ENCODE measurements around the gene MN1. TPM values are rescaled to one million over a fixed set of nuclear protein-coding genes. Genes with fewer than 3 reads are reported as not detected.

The MN1 gene
- polyA plus RNA-seq (ENCODE audit: insufficient read length) = 17.7 TPM

- peak; percentile 76 for DNase-seq
These were observed at the start of gene MN1 for GRCh38 chr22:27801616-27802345. MN1 (minus strand) TSS chr22:27801756; CDS start chr22:27800543, 1,213 bp downstream.

- peak; percentile 56 for DNase-seq
These were observed 48.5 kb upstream of the MN1 start for GRCh38 chr22:27850000-27850521.

DNA sequence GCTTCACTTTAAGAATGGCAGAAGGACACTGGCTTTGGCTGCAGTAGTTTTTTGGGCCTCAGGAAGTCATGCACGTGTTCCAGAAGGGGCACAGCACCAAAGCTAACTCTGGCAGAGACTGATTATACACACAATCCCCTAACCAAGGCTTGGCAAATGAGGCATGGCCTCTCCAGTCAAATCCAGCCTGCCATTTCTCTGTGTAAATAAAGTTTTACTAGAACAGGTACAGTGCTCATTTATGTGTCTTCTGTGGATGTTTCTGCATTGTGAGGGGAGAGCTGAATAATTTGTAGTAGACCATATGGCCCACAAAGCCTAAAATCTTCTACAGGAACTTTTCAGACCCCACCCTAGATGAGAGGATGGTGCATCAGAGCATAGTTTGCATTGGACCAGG is 46.4 kb upstream of the MN1 start:
- DNase-seq = no peak

DNA sequence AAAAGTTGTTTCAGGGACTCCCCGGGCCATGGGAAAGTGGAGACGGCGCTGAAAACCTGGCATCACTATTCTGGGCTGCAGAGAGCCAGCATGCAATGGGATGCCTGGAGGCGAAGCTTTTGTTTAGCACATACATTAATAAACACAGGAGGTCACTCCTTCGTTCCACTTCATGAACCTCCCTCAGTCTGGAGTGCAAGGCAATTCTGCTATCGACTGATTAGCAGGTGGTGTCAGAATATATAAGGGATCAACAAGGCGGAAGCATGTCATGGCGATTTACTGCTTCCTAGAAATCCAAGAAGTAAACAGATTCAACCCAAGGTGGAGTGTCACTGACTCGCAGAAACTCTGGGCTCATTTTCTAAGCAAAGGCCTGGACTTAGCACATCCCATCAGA is 45.4 kb upstream of the MN1 start:
- no peak for DNase-seq

- no peak for DNase-seq
These were observed 44.7 kb upstream of the MN1 start for GRCh38 chr22:27846248-27846757.

DNA sequence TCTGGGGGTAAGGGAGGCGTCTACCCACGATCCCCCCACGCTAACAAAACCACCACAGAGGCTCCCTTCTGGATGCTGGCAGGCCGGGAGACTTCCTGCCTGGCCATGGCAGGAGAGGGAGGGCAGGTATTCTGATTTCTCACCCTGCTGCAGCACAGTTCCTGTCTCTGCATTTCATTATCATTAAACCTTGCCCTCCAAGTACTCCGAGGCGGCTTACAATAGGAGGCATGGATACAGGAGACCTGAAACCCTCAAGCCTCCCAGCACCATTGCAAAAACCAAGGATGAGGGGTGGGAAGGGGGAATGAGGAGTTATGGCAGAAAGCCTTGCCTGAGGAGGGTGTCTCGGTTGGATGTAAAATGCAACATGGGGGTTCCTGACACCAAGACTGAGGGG is 44.1 kb upstream of the MN1 start:
- no peak for DNase-seq

DNA sequence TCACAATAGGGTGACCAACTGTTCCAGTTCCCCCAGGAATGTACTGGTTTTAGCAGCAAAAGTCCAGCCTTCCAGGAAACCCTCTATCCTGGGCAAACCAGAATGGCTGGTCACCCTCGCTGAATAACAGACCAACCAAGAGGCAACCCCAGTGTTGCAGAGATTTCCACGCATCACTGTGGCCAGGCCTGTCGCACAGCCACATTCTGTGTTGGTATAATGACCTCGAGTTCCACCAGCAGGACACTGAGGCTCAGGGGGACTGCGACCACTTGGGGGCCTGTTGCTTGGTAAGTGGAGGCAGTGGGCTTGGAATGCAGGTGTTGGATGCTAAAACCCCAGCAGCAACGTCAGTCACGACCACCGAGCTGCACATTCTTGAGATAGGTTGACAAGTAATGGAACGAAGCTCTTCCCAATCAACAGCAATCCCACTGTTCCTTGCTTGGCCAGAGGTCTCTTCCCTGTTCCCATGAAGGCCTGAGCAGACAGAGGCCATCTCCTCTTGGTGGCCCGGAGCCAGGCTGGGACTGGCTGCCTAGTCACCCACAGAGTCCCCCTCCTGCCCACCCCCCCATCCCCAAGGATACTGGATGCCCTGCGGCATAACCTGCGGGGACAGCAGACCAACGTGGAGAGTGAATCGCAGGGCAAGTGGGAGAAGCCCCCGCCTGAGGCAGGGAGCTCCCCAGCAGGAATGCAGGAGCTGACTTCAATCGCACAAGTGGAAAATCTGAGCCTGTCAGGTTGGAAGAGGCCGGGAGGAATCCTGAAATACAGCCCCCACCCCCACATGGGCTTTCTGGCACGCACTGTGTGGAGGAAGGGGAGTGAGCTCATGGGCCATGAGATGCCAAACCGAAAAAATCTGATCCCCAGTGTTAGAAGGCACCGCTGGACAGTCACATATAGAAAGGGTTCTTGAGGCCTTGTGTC is 43.4 kb upstream of the MN1 start:
- peak; percentile 79 for DNase-seq

DNA sequence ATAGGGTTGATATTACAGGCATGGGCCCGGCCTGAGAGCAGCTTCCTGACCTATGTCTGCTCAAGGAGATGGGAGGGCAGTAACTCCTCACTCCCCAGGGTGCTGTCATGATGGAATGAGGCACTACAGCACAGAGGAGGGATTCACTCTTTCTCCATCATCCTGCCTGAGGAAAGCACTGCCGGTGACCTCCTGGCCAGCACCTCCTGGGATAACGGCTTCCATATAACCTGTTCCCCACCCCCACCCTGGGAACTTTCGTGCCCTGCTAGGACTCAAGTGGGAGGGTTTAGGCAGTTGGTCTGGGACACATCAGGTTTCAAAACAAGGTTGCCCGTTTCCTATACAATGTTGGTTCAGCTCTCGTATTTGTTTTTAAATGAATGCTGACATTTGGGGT is 42.7 kb upstream of the MN1 start:
- DNase-seq = no peak

GRCh38 chr22:27843441-27843840 is 41.9 kb upstream of the MN1 start:
- no peak for DNase-seq

DNA sequence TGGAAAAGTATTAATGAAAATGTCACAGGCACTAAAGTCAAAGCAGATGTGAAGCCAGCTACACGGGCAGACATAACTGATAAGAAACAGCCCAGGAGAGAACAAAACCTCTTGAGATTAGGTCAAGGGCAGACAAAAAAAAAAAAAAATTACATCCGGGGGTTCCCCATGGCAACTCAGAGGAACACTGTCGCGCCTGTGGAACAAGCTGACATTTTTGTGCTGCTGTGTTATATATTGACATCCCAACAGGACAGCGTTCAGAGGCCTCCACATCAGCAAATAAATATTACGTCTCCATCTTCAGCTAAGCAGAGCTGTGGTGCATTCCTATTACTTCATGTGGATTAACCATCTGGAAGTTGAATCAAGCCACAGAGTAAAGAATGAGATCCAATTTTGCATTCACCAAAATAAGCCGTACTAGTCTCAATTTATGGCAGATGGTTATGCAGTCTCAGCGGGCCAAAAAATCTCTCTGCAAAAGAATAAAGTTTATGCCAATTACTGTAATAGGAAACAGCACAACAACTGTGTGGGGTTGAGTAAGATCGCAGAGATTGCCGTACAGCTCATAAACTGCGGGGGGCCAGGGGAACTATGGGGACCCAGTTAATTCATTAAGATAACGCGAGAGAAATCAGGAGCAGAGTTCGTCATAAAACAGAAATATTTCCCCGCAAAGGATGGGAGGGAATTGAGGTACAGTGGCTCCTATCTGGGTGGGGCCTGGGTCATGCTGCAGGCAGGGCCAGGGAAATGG is 41.3 kb upstream of the MN1 start:
- DNase-seq = peak; percentile 58

GRCh38 chr22:27842201-27842600 is 40.6 kb upstream of the MN1 start:
- no peak for DNase-seq

GRCh38 chr22:27840436-27840835 is 38.9 kb upstream of the MN1 start:
- no peak for DNase-seq

DNA sequence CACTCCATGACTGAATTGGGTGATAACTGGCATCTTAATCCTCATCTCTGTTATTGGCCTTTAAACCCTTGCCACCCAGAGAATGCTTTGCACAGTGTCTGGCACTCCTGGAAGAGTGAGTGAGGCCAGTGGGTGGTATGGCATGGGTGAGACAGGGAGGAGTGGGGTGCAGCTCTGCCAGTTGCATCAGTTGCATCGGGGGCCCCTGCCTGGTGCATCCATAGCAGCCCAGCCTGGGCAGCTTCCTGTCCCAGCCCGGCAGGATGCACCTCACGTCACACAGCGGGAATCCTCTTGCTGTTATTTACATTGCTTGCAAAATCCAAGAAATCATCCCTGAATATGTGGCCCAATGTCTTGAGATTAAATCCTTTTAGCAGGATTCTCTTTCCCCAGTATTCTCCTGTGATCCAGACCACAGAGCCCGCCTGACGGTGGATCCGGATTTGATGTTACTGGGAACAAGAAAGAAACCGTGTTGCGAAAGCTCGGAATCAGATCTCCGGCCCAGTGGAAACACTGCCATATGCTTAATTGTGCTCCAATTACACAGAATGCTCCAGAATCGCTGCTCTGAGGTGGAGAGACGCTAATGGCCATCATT is 37.6 kb upstream of the MN1 start:
- no peak for DNase-seq

- DNase-seq = no peak
These were observed 34.6 kb upstream of the MN1 start for GRCh38 chr22:27836181-27836580.

DNA sequence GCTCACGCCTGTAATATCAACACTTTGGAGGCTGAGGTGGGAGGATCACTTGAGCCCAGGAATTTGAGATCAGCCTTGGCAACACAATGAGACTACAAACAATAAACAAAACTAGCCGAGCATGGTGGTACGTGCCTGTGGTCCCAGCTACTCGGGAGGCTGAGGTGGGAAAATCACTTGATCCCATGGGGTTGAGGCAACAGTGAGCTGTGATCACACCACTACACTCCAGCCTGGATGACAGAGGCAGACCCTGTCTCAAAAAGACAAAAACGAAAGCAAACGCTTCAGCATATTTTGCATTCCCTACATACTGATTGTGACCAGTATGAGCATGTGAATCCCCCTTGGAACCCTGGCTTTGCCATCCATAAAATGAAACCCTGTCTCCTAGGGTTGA is 33.9 kb upstream of the MN1 start:
- DNase-seq = no peak

GRCh38 chr22:27834364-27835185 is 33.0 kb upstream of the MN1 start:
- no peak for DNase-seq

GRCh38 chr22:27833803-27834202 is 32.2 kb upstream of the MN1 start:
- DNase-seq = no peak

DNA sequence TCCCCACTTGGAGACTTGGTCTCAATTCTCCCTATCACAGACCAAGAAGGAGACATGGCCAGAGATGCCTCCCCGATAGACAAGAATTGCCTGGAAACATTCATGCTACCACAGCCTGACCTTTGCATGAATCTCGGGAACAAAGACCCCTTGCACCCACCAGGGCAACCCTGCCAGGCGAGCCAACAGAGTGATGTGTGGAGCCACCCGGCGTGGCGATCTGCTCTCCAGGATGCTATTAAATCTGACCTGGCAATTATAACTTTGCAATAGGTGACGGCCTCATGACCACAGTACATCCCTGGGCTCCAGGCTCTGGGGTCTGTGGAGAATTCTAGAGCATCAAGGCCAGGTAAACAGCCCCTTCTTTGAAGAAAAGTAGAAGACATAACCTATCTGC is 31.1 kb upstream of the MN1 start:
- no peak for DNase-seq

- DNase-seq = no peak
These were observed 28.1 kb upstream of the MN1 start for GRCh38 chr22:27829620-27830019.

DNA sequence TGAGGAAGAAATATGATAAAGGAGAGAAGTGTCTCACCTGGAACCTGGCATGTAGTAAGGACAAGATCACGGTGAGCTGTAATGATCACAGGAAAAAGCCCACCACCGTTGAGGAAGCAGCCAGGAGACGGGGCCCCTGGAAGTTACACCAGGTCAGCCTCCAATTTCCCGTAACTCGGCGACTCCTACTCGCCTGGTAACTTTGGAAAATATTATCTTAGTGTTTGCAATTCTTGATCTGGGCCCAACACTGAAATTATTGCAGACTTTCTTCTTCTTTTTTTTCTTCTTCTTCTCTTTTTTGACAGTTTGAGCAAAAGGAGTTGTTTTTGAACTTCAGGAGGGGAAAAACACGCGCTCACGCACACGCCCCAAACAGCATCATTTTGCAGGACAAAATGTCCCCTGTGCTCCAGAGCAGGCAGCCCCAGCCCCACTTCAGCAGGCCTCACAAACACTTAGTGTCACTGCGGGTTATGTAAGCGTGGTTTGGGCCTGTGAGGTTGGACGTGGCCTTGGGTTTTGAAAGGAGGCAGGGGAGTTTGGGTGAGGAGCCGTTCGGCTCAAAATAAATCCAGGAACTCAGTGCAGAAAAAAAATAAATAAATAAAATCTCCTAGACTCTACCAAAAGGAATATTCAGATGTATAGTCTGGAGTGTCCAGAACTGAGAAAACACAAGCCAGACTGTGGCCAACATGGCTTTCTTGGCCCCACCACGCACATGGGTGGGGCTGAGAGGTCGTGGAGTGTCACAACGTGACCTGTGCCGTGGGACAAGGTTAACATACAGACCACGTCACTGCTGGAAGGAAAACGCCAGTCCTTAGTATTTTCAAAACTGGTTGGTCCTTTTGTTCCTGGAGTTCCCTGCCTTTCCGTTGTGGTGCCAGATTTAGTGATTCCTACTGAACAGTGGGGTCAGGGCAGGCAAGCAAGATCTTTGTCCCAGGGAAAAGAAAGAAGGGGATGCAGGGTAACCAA is 26.3 kb upstream of the MN1 start:
- no peak for DNase-seq
